Measurements from ENCODE around the gene CYP39A1.

The CYP39A1 gene

GRCh38 chr6:46626228-46626909, 26.2 kb downstream of the CYP39A1 start:
- no peaks in the 10 kb centered on the region for H3K4me1 ChIP-seq (ENCODE audit: control insufficient read depth, insufficient read depth, low read length)
- H3K4me3 ChIP-seq (ENCODE audit: low read length) = no peak overlapping the region
- H3K9ac ChIP-seq (ENCODE audit: low read depth, low read length) = no peak overlapping the region
- H3K9me3 ChIP-seq (replicated peaks; ENCODE audit: low read length) = peaks cover under 1% of the 10 kb centered on the region
- H3K36me3 ChIP-seq (ENCODE audit: insufficient read depth, low read length) = no peaks in the 10 kb centered on the region
- H3K4me2 ChIP-seq (ENCODE audit: low read length) = no peak overlapping the region
- peaks cover 7% of the 10 kb centered on the region for H3K27me3 ChIP-seq (ENCODE audit: control insufficient read depth, insufficient read depth, low read length)

DNA sequence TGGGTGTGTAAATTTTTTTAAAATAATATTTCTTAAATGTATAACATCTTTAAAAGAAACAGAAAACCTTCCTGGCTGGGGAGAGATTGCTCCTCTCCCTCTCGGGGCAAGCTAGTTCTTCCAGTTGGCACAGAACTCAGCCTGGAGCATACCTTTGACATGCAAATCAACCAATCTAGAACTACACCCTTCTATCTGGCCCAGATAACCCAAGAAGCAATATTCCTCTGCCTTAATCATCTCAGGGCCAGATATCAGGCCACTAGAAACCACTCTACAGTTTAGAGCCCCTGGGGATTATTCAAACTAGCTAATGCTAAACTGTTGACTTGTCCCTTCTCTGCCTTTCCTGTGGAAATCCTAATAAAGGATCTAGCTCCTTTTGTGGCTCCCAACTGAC, 33.9 kb downstream of the CYP39A1 start:
- H3K4me1 ChIP-seq (ENCODE audit: control insufficient read depth, insufficient read depth, low read length) = no peaks in the 10 kb centered on the region
- H3K9ac ChIP-seq (ENCODE audit: low read depth, low read length) = no peak overlapping the region
- no peak overlapping the region for H3K4me2 ChIP-seq (ENCODE audit: low read length)
- no peaks in the 10 kb centered on the region for H3K27me3 ChIP-seq (ENCODE audit: control insufficient read depth, insufficient read depth, low read length)
- H3K9me3 ChIP-seq (replicated peaks; ENCODE audit: low read length) = peaks cover 3% of the 10 kb centered on the region
- no peaks in the 10 kb centered on the region for H3K36me3 ChIP-seq (ENCODE audit: insufficient read depth, low read length)
- no peak overlapping the region for H3K4me3 ChIP-seq (ENCODE audit: low read length)

DNA sequence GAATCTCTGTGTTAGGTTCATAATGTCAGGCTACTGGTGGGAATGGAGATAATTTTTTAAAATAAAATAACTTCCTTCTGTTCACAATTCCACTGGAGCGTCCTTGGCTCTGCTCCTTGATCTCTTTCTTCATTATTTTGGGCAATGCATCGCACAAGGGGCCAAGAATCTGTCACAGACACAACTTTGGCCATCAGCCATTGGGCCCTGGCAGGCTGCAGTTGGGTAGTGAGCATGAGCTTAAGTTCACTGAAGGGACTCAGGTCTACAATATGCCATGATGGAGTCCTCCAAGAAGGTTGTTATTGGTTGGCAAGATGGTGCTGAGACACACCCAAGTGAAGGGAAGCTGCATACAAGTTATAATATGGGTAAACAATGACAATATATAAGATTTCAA, 40.0 kb downstream of the CYP39A1 start:
- no peak overlapping the region for H3K9ac ChIP-seq (ENCODE audit: low read depth, low read length)
- H3K27me3 ChIP-seq (ENCODE audit: control insufficient read depth, insufficient read depth, low read length) = no peaks in the 10 kb centered on the region
- no peaks in the 10 kb centered on the region for H3K9me3 ChIP-seq (replicated peaks; ENCODE audit: low read length)
- no peaks in the 10 kb centered on the region for H3K36me3 ChIP-seq (ENCODE audit: insufficient read depth, low read length)
- H3K4me1 ChIP-seq (ENCODE audit: control insufficient read depth, insufficient read depth, low read length) = no peaks in the 10 kb centered on the region
- H3K4me3 ChIP-seq (ENCODE audit: low read length) = no peak overlapping the region
- H3K4me2 ChIP-seq (ENCODE audit: low read length) = no peak overlapping the region

DNA sequence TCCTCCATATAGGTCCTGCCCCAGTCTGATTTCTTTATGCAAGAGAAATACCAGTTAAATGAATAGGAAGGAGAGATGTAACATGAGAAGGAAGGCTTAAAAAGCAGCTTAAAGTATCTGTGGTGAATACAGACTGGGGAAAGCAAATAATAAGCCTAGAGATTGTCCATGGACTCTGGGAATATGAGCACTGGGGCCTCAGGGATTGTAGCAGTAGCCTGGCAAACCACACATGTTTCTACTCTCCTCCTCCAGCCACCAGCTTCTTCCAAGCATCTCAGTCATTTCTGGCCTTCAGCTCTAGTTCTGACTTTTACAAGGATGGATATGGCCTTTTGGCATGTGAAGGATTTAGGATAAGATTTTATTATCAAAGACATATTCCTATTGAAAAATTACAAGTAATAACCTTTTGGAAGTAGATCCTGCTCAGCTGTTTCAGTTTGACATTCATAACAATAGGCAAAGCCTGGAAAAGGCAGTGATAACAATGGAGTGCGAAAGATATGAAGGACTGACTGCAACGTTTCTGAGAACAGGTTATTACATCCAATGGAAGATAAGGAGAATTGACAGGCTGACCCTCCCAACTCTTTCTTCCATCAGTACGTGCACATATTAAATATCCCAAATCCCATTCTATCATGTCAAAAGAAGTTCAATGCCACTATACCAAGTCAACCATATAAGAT, 41.6 kb downstream of the CYP39A1 start:
- Histone ChIP-seq H3K4me1 (ENCODE audit: control insufficient read depth, insufficient read depth, low read length) (no peaks in the 10 kb centered on the region), H3K9me3 (replicated peaks; ENCODE audit: low read length) (no peaks in the 10 kb centered on the region), H3K4me3 (ENCODE audit: low read length) (no peak overlapping the region), H3K9ac (ENCODE audit: low read depth, low read length) (no peak overlapping the region), H3K4me2 (ENCODE audit: low read length) (no peak overlapping the region), H3K36me3 (ENCODE audit: insufficient read depth, low read length) (no peaks in the 10 kb centered on the region), H3K27me3 (ENCODE audit: control insufficient read depth, insufficient read depth, low read length) (no peaks in the 10 kb centered on the region)

GRCh38 chr6:46606338-46606737, 46.3 kb downstream of the CYP39A1 start:
- Histone ChIP-seq H3K9me3 (replicated peaks; ENCODE audit: low read length) (no peaks in the 10 kb centered on the region), H3K27me3 (ENCODE audit: control insufficient read depth, insufficient read depth, low read length) (peaks cover 2% of the 10 kb centered on the region), H3K36me3 (ENCODE audit: insufficient read depth, low read length) (no peaks in the 10 kb centered on the region), H3K4me3 (ENCODE audit: low read length) (no peak overlapping the region), H3K4me2 (ENCODE audit: low read length) (no peak overlapping the region), H3K4me1 (ENCODE audit: control insufficient read depth, insufficient read depth, low read length) (no peaks in the 10 kb centered on the region), H3K9ac (ENCODE audit: low read depth, low read length) (no peak overlapping the region)

GRCh38 chr6:46605091-46605797, 47.4 kb downstream of the CYP39A1 start:
- Histone ChIP-seq H3K9me3 (replicated peaks; ENCODE audit: low read length) (no peaks in the 10 kb centered on the region), H3K4me2 (ENCODE audit: low read length) (no peak overlapping the region), H3K36me3 (ENCODE audit: insufficient read depth, low read length) (no peaks in the 10 kb centered on the region), H3K9ac (ENCODE audit: low read depth, low read length) (no peak overlapping the region), H3K27me3 (ENCODE audit: control insufficient read depth, insufficient read depth, low read length) (peaks cover 2% of the 10 kb centered on the region), H3K4me1 (ENCODE audit: control insufficient read depth, insufficient read depth, low read length) (no peaks in the 10 kb centered on the region), H3K4me3 (ENCODE audit: low read length) (no peak overlapping the region)

DNA sequence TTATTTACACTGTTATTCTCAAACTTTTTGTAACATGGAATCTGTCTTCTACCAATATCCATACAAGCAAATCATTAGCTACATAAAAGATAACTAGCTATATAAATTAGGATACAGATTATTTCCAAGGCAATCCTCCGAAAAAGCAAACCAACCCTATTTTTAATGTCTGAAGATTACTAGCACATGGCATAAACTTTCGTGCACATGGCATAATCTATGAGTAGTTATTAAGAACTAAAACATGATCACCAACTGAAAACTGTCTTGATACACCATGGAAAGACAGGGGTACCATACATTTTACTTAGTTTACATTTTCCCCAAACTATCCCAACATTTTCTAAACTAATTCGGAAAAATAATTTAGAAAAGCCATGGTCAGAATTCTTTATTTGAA, 54.4 kb downstream of the CYP39A1 start:
- Histone ChIP-seq H3K4me1 (ENCODE audit: control insufficient read depth, insufficient read depth, low read length) (no peaks in the 10 kb centered on the region), H3K4me3 (ENCODE audit: low read length) (no peak overlapping the region), H3K9ac (ENCODE audit: low read depth, low read length) (no peak overlapping the region), H3K27me3 (ENCODE audit: control insufficient read depth, insufficient read depth, low read length) (no peaks in the 10 kb centered on the region), H3K36me3 (ENCODE audit: insufficient read depth, low read length) (no peaks in the 10 kb centered on the region), H3K9me3 (replicated peaks; ENCODE audit: low read length) (no peaks in the 10 kb centered on the region), H3K4me2 (ENCODE audit: low read length) (no peak overlapping the region)

- no peaks in the 10 kb centered on the region for H3K9me3 ChIP-seq (replicated peaks; ENCODE audit: low read length)
- no peak overlapping the region for H3K4me3 ChIP-seq (ENCODE audit: low read length)
- no peaks in the 10 kb centered on the region for H3K27me3 ChIP-seq (ENCODE audit: control insufficient read depth, insufficient read depth, low read length)
- no peak overlapping the region for H3K4me2 ChIP-seq (ENCODE audit: low read length)
- H3K4me1 ChIP-seq (ENCODE audit: control insufficient read depth, insufficient read depth, low read length) = no peaks in the 10 kb centered on the region
- H3K9ac ChIP-seq (ENCODE audit: low read depth, low read length) = no peak overlapping the region
- no peaks in the 10 kb centered on the region for H3K36me3 ChIP-seq (ENCODE audit: insufficient read depth, low read length)
These were observed 59.9 kb downstream of the CYP39A1 start for GRCh38 chr6:46592740-46593139.

DNA sequence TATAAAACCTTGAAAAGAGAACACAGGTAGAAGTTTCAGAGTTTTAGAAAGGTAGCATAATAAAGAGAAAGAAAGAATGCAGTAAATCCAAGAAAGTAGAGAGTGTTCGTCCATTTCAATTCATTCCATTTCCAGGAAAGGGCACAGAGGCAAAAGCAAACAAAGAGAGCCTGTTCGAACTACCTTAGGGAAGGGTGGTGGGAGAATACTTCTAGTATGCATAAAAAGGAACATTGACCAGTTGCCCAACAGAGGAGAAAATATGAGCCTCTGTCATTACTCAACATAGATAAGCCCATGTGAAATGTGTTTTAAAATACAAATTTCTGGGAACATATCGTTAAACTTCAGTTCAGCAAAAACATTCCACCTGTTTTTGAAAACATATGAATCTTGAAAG, 60.6 kb downstream of the CYP39A1 start:
- H3K36me3 ChIP-seq (ENCODE audit: insufficient read depth, low read length) = no peaks in the 10 kb centered on the region
- H3K9me3 ChIP-seq (replicated peaks; ENCODE audit: low read length) = no peaks in the 10 kb centered on the region
- H3K27me3 ChIP-seq (ENCODE audit: control insufficient read depth, insufficient read depth, low read length) = no peaks in the 10 kb centered on the region
- H3K9ac ChIP-seq (ENCODE audit: low read depth, low read length) = no peak overlapping the region
- no peak overlapping the region for H3K4me3 ChIP-seq (ENCODE audit: low read length)
- H3K4me2 ChIP-seq (ENCODE audit: low read length) = no peak overlapping the region
- no peaks in the 10 kb centered on the region for H3K4me1 ChIP-seq (ENCODE audit: control insufficient read depth, insufficient read depth, low read length)

DNA sequence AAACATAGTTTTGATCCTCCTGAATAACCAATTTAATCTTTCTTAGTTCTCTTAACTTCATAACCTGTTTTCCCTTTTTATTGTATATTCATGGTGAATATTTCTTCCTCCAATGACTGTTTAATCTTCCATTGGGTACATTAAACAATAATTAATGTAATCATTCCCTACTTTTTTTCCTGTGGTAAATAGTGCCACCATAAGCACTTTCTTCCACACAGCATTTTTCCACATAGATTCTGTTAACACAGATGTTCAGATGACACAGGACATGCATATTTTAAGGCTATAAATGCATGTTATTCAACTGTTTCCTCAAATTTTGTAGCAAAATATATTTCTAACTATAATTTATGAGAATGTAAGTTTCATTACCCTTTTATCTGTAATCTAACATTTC, 61.9 kb downstream of the CYP39A1 start:
- H3K4me1 ChIP-seq (ENCODE audit: control insufficient read depth, insufficient read depth, low read length) = no peaks in the 10 kb centered on the region
- H3K9ac ChIP-seq (ENCODE audit: low read depth, low read length) = no peak overlapping the region
- H3K4me3 ChIP-seq (ENCODE audit: low read length) = no peak overlapping the region
- no peaks in the 10 kb centered on the region for H3K9me3 ChIP-seq (replicated peaks; ENCODE audit: low read length)
- H3K27me3 ChIP-seq (ENCODE audit: control insufficient read depth, insufficient read depth, low read length) = no peaks in the 10 kb centered on the region
- no peak overlapping the region for H3K4me2 ChIP-seq (ENCODE audit: low read length)
- H3K36me3 ChIP-seq (ENCODE audit: insufficient read depth, low read length) = no peaks in the 10 kb centered on the region

GRCh38 chr6:46586906-46587305, 65.7 kb downstream of the CYP39A1 start:
- Histone ChIP-seq H3K36me3 (ENCODE audit: insufficient read depth, low read length) (no peaks in the 10 kb centered on the region), H3K4me1 (ENCODE audit: control insufficient read depth, insufficient read depth, low read length) (peaks cover 23% of the 10 kb centered on the region), H3K4me3 (ENCODE audit: low read length) (no peak overlapping the region), H3K9ac (ENCODE audit: low read depth, low read length) (no peak overlapping the region), H3K9me3 (replicated peaks; ENCODE audit: low read length) (no peaks in the 10 kb centered on the region), H3K27me3 (ENCODE audit: control insufficient read depth, insufficient read depth, low read length) (no peaks in the 10 kb centered on the region), H3K4me2 (ENCODE audit: low read length) (no peak overlapping the region)
